Middle frontal gyrus (tissue), 1 donor: ENCODE measurements around the gene GRIA3.

ENCODE experiments used
- DNase-seq: peaks from one replicate; pipeline ENCODE4 v3.0.0-alpha.2; 2015; ENCODE audit warnings: low spot score; ENCODE audit errors: extremely low spot score

Gene GRIA3

GRCh38 chrX:123193101-123193500, 9.0 kb downstream of the GRIA3 start:
- no peak for DNase-seq

- DNase-seq: no peak
Observed at GRCh38 chrX:123199338-123199737, 15.3 kb downstream of the GRIA3 start.

- no peak for DNase-seq
Observed at GRCh38 chrX:123201720-123202119, 17.6 kb downstream of the GRIA3 start.

GRCh38 chrX:123202523-123202922, 18.4 kb downstream of the GRIA3 start:
- DNase-seq: no peak

- DNase-seq: no peak
Observed at GRCh38 chrX:123203772-123204171, 19.7 kb downstream of the GRIA3 start.

- no peak for DNase-seq
Observed at GRCh38 chrX:123206176-123206575, 22.1 kb downstream of the GRIA3 start.

GRCh38 chrX:123210252-123210651, 26.2 kb downstream of the GRIA3 start:
- no peak for DNase-seq

GRCh38 chrX:123215397-123216089, 31.5 kb downstream of the GRIA3 start:
- no peak for DNase-seq

GRCh38 chrX:123217077-123217476, 33.0 kb downstream of the GRIA3 start:
- DNase-seq: no peak

GRCh38 chrX:123217728-123218127, 33.6 kb downstream of the GRIA3 start:
- no peak for DNase-seq

- no peak for DNase-seq
Observed at GRCh38 chrX:123219916-123220315, 35.8 kb downstream of the GRIA3 start.

- DNase-seq: no peak
Observed at GRCh38 chrX:123222920-123223319, 38.8 kb downstream of the GRIA3 start.

- no peak for DNase-seq
Observed at GRCh38 chrX:123223409-123223808, 39.3 kb downstream of the GRIA3 start.

- DNase-seq: no peak
Observed at GRCh38 chrX:123223859-123224258, 39.8 kb downstream of the GRIA3 start.

- no peak for DNase-seq
Observed at GRCh38 chrX:123230798-123231197, 46.7 kb downstream of the GRIA3 start.

- DNase-seq: no peak
Observed at GRCh38 chrX:123236859-123237258, 52.8 kb downstream of the GRIA3 start.

- DNase-seq: no peak
Observed at GRCh38 chrX:123237271-123237670, 53.2 kb downstream of the GRIA3 start.

- no peak for DNase-seq
Observed at GRCh38 chrX:123254457-123254856, 70.4 kb downstream of the GRIA3 start.

GRCh38 chrX:123256378-123256777, 72.3 kb downstream of the GRIA3 start:
- no peak for DNase-seq

- DNase-seq: no peak
Observed at GRCh38 chrX:123260920-123261418, 76.9 kb downstream of the GRIA3 start.

- DNase-seq: no peak
Observed at GRCh38 chrX:123263270-123263669, 79.2 kb downstream of the GRIA3 start.

GRCh38 chrX:123263747-123264146, 79.7 kb downstream of the GRIA3 start:
- DNase-seq: no peak

- no peak for DNase-seq
Observed at GRCh38 chrX:123267220-123267619, 83.1 kb downstream of the GRIA3 start.
